Activated CD4-positive, alpha-beta memory T cell treated with anti-CD3 and anti-CD28 coated beads for 36 hours (primary cell): ENCODE data around the gene UBE2J2. TPM values are rescaled to one million over a fixed set of nuclear protein-coding genes. Genes with fewer than 3 reads are reported as not detected.
A peak's percentile ranks its signal among the peaks of the same experiment; 100 is the strongest.

ENCODE experiments used
- CTCF ChIA-PET: fragments of 350-600 bp; sonication (Branson Sonifier 250); formaldehyde crosslinking; loops from one replicate; lab custom pipeline; 2021; ENCODE audit warnings: antibody characterized with exemption, inconsistent platforms; lab: Charles Lee
- POLR2A ChIA-PET: fragments of 350-600 bp; sonication (Branson Sonifier 250); formaldehyde crosslinking; loops from one replicate; lab custom pipeline; 2021; ENCODE audit warnings: antibody characterized with exemption; lab: Charles Lee
- DNase-seq: peaks from one replicate; pipeline ENCODE4 v3.0.0-alpha.2; 2020
- H3K27ac Mint-ChIP-seq: one replicate; pipeline ENCODE4 v1.8.0; 2021; ENCODE audit warnings: mixed read lengths
- H3K27me3 Mint-ChIP-seq: one replicate; pipeline ENCODE4 v1.8.0; 2021; ENCODE audit warnings: mixed read lengths
- H3K36me3 Mint-ChIP-seq: one replicate; pipeline ENCODE4 v1.8.0; 2021; ENCODE audit warnings: mixed read lengths
- H3K4me1 Mint-ChIP-seq: one replicate; pipeline ENCODE4 v1.8.0; 2021; ENCODE audit warnings: low read depth, mixed read lengths
- H3K4me3 Mint-ChIP-seq: one replicate; pipeline ENCODE4 v1.8.0; 2021; ENCODE audit warnings: mild to moderate bottlenecking, mixed read lengths
- H3K9me3 Mint-ChIP-seq: one replicate; pipeline ENCODE4 v1.8.0; 2021; ENCODE audit warnings: mixed read lengths
- intact Hi-C: fragments of 100-400 bp; cut with micrococcal nuclease; formaldehyde crosslinking; loops from one replicate; pipeline ENCODE4 v1.15.1; 2023
- microRNA-seq: library from miRNA; unstranded; fragments of <30 nt; microRNA quantifications from one replicate; pipeline ENCODE4 v1.2.0, GENCODE V29; 2022; ENCODE audit warnings: borderline number of aligned reads, borderline microRNAs expressed, borderline replicate concordance
- total RNA-seq, 2 experiments: library from RNA; stranded (reverse); gene quantifications; one replicate each; pipeline ENCODE4 v1.2.3, GENCODE V29; 2021

Gene UBE2J2
- total RNA-seq, 2 experiments from 2014 or later, result 58.7 to 61.6 TPM

- no peaks in the 10 kb centered on the region for H3K27me3 Mint-ChIP-seq
- H3K27ac Mint-ChIP-seq, result peak within 1 kb of the TSS; percentile 100
- peak within 1 kb of the TSS; percentile 84 for H3K4me3 Mint-ChIP-seq
- peaks cover 50% of the 10 kb centered on the region for H3K36me3 Mint-ChIP-seq
- intact Hi-C loops, result loop anchor here (1.0 to 10.0 kb wide), 2 partner anchors 69 to 172 kb away; no protein-coding TSS in a partner anchor
- CTCF ChIA-PET, result interaction anchor here (1.9 to 2.4 kb wide), 3 partner anchors 10 to 85 kb away, joined by 9 to 13 read pairs (median 13); no protein-coding TSS in a partner anchor
- POLR2A ChIA-PET, result interaction anchor here (0.6 to 8.3 kb wide), 5 partner anchors 11 to 90 kb away, joined by 3 to 107 read pairs (median 4); partner anchors contain the start of genes B3GALT6, C1orf159 and SDF4
- peaks cover 31% of the 10 kb centered on the region for H3K4me1 Mint-ChIP-seq
- peak; percentile 76 for DNase-seq
- H3K9me3 Mint-ChIP-seq, result no peaks in the 10 kb centered on the region
Measured at GRCh38 chr1:1206376-1206965, 67.2 kb downstream of the UBE2J2 start, which contains the start of gene TNFRSF18. TNFRSF18 (minus strand) TSS chr1:1206592; CDS start chr1:1206571, 21 bp downstream.

GRCh38 chr1:1205769-1206375 is 67.8 kb downstream of the UBE2J2 start:
- no peaks in the 10 kb centered on the region for H3K27me3 Mint-ChIP-seq
- H3K4me1 Mint-ChIP-seq, result peaks cover 28% of the 10 kb centered on the region
- CTCF ChIA-PET, result interaction anchor here (1.9 to 2.4 kb wide), 2 partner anchors 11 to 84 kb away, joined by 9 to 13 read pairs; no protein-coding TSS in a partner anchor
- POLR2A ChIA-PET, result interaction anchor here (1.2 to 8.3 kb wide), 3 partner anchors 11 to 48 kb away, joined by 4 to 107 read pairs (median 5); partner anchors contain the start of genes B3GALT6 and SDF4
- peak overlapping the region; percentile 100 for H3K27ac Mint-ChIP-seq
- peak overlapping the region; percentile 84 for H3K4me3 Mint-ChIP-seq
- no peaks in the 10 kb centered on the region for H3K9me3 Mint-ChIP-seq
- intact Hi-C loops, result loop anchor here (1.0 to 10.0 kb wide), 2 partner anchors 69 to 171 kb away; no protein-coding TSS in a partner anchor
- peaks cover 46% of the 10 kb centered on the region for H3K36me3 Mint-ChIP-seq
- no peak for DNase-seq

DNA sequence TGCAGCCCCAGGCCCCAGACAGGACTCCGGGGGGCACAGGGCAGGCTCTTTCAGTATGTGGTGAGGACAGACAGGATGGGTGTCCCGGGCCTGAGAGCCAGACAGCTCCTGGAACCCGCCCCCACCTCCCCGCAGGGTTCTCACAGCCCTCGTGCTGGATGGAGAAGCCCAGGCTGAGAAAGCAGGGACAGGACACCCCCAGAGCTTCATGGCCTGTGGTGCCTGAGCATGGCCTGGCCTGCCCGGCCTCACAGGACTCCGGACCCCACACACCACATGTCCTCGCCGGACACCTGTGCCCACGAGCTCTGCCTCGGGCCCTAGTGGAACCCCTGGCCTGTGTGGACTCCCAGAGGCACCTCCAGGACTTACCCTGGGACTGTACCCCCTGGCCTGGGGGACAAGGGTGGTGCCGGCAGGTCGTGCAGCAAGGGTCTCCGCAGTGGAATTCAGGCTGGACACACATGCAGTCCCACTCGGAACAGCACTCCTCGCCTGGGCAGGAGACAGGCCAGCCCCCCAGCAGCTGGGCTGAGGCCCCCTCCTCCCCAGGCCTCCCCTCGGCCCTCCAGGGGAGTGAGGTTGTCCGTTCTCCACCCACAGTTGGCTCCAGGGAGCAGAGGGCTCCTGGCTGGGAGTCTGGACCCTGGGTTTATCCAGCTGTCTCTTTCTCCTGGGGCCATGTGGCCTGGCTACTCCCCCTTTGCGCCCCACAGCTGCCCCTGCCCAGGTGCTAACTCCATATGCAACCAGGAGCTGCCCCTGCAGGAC is 68.5 kb downstream of the UBE2J2 start:
- DNase-seq, result peak; percentile 28
- intact Hi-C loops, result loop anchor here (10.0 kb wide), 1 partner anchor 170 kb away; no protein-coding TSS in a partner anchor
- CTCF ChIA-PET, result interaction anchor here (1.9 kb wide), 1 partner anchor 83 kb away, joined by 13 read pairs; no protein-coding TSS in a partner anchor
- Mint-ChIP-seq H3K27me3 (no peaks in the 10 kb centered on the region), H3K4me1 (peaks cover 31% of the 10 kb centered on the region), H3K4me3 (peak overlapping the region; percentile 84), H3K36me3 (peaks cover 39% of the 10 kb centered on the region), H3K27ac (peak overlapping the region; percentile 100), H3K9me3 (no peaks in the 10 kb centered on the region)
- POLR2A ChIA-PET, result interaction anchor here (0.8 to 8.3 kb wide), 4 partner anchors 12 to 26 kb away, joined by 3 to 107 read pairs (median 4); partner anchors contain the start of genes B3GALT6 and SDF4

DNA sequence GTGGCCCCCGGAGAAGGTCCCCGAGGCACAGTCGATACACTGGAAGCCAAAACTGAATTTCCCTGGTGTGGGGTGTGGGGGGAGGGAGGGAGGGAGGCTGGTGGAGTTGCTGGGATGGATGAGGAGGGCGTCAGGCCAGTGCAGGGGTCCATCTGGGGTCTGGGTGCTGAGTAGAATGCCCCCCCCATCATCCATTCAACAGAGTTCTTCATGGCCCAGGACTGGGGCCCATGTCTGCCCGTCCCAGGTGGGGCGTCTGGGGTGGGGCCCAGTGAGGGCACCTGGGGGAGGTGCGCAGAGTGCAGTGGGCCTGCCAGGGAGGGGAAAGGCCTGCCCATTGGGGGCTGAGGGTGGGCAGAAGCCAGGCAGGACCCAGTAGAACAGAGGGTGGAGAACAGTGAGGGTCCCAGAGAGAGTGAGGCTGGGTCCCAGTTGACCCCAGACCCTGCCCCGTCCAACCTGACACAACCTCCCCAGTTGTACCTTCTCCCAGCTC is 69.2 kb downstream of the UBE2J2 start:
- Mint-ChIP-seq H3K27ac (peak overlapping the region; percentile 100), H3K4me3 (peak overlapping the region; percentile 84), H3K27me3 (no peaks in the 10 kb centered on the region), H3K9me3 (no peaks in the 10 kb centered on the region), H3K4me1 (peaks cover 28% of the 10 kb centered on the region), H3K36me3 (peaks cover 32% of the 10 kb centered on the region)
- ChIA-PET CTCF (interaction anchor here (1.9 kb wide), 1 partner anchor 82 kb away, joined by 13 read pairs; no protein-coding TSS in a partner anchor), POLR2A (interaction anchor here (0.8 to 8.3 kb wide), 3 partner anchors 13 to 27 kb away, joined by 3 to 107 read pairs (median 3); no protein-coding TSS in a partner anchor)
- intact Hi-C loops, result loop anchor here (10.0 kb wide), 1 partner anchor 170 kb away; no protein-coding TSS in a partner anchor
- peak; percentile 9 for DNase-seq

Small RNA genes lying within 50 kb of the gene (microRNA-seq; reads per million reads assigned to microRNA genes)
- 3.5 reads per million for gene MIR6726
- 1.6 reads per million for gene MIR6727

Other genes starting within 250 kb of the UBE2J2 start
- not detected for gene RNF223, start 199.5 kb downstream of the UBE2J2 start, total RNA-seq
- gene C1orf159, start 157.8 kb downstream of the UBE2J2 start, total RNA-seq, result 10 to 100 TPM; 19.5 to 20.5 TPM
- not detected for gene TTLL10, start 100.0 kb downstream of the UBE2J2 start, total RNA-seq
- 100 to 1,000 TPM; 375 to 387 TPM for gene TNFRSF18, start 67.3 kb downstream of the UBE2J2 start, total RNA-seq
- gene TNFRSF4, start 59.7 kb downstream of the UBE2J2 start, total RNA-seq, result 1,000 to 10,000 TPM; 1,003 to 1,005 TPM
- gene SDF4, start 41.9 kb downstream of the UBE2J2 start, total RNA-seq, result 100 to 1,000 TPM; 302 to 305 TPM
- 10 to 100 TPM; 14.6 to 15.5 TPM for gene B3GALT6, start 41.6 kb downstream of the UBE2J2 start, total RNA-seq
- 1 to 10 TPM; 3.8 to 4.2 TPM for gene C1QTNF12, start 27.1 kb downstream of the UBE2J2 start, total RNA-seq
- gene SCNN1D, start 6.6 kb upstream of the UBE2J2 start, total RNA-seq, result 1 to 10 TPM; 4.9 to 7.2 TPM
- 10 to 100 TPM; 31.8 to 32.0 TPM for gene ACAP3, start 34.1 kb upstream of the UBE2J2 start, total RNA-seq
- gene PUSL1, start 34.7 kb upstream of the UBE2J2 start, total RNA-seq, result 10 to 100 TPM; 19.7 to 23.1 TPM
- gene INTS11, start 50.8 kb upstream of the UBE2J2 start, total RNA-seq, result 100 to 1,000 TPM; 107 to 120 TPM
- 10 to 100 TPM; 12.1 to 13.1 TPM for gene CPTP, start 50.9 kb upstream of the UBE2J2 start, total RNA-seq
- gene TAS1R3, start 57.4 kb upstream of the UBE2J2 start, total RNA-seq, result under 1 TPM in 1 of 2 experiments, not detected in 1; 0.10 TPM
- 10 to 100 TPM; 37.6 to 38.6 TPM for gene DVL1, start 75.6 kb upstream of the UBE2J2 start, total RNA-seq
- under 1 TPM in 1 of 2 experiments, not detected in 1; 0.19 TPM for gene MXRA8, start 84.7 kb upstream of the UBE2J2 start, total RNA-seq
- gene AURKAIP1, start 101.4 kb upstream of the UBE2J2 start, total RNA-seq, result 100 to 1,000 TPM; 124 to 131 TPM
- gene CCNL2, start 125.5 kb upstream of the UBE2J2 start, total RNA-seq, result 100 to 1,000 TPM in 1 of 2 experiments, 10 to 100 TPM in 1; 96.0 to 108 TPM
- 100 to 1,000 TPM; 122 to 123 TPM for gene MRPL20, start 133.4 kb upstream of the UBE2J2 start, total RNA-seq
- not detected for gene ANKRD65, start 147.4 kb upstream of the UBE2J2 start, total RNA-seq
- under 1 TPM; 0.69 to 0.92 TPM for gene VWA1, start 161.8 kb upstream of the UBE2J2 start, total RNA-seq
- gene ATAD3C, start 175.8 kb upstream of the UBE2J2 start, total RNA-seq, result 1 to 10 TPM; 1.2 to 1.7 TPM
- gene ATAD3B, start 197.9 kb upstream of the UBE2J2 start, total RNA-seq, result 10 to 100 TPM; 35.4 to 36.3 TPM
- 10 to 100 TPM; 45.7 to 46.7 TPM for gene ATAD3A, start 238.3 kb upstream of the UBE2J2 start, total RNA-seq